GM18861 (cell line): ENCODE measurements around the gene TST.

Experiments used
- ATAC-seq: cut with Tn5 transposase; IDR thresholded peaks from one replicate; pipeline ENCODE4 v1.9.1; 2021; ENCODE audit not compliant: unreplicated experiment

The TST gene

GRCh38 chr22:37032535-37033460 lies 13.6 kb upstream of the TST start:
- ATAC-seq, result no peak

GRCh38 chr22:37032134-37032534 lies 12.9 kb upstream of the TST start:
- ATAC-seq, result no peak

- ATAC-seq, result no peak
Observed at GRCh38 chr22:37030560-37031281, 11.5 kb upstream of the TST start.

GRCh38 chr22:37028692-37029674 lies 9.7 kb upstream of the TST start:
- no peak for ATAC-seq

GRCh38 chr22:37027556-37027955 lies 8.3 kb upstream of the TST start:
- no peak for ATAC-seq

- ATAC-seq, result no peak
Observed at GRCh38 chr22:37026325-37026724, 7.1 kb upstream of the TST start.

GRCh38 chr22:37025500-37026070 lies 6.3 kb upstream of the TST start:
- ATAC-seq, result no peak

GRCh38 chr22:37024339-37025157 lies 5.3 kb upstream of the TST start:
- ATAC-seq, result no peak

GRCh38 chr22:37023743-37024338 lies 4.6 kb upstream of the TST start:
- ATAC-seq, result no peak

- no peak for ATAC-seq
Observed at GRCh38 chr22:37022483-37023337, 3.5 kb upstream of the TST start.

GRCh38 chr22:37021710-37022482 lies 2.6 kb upstream of the TST start:
- no peak for ATAC-seq

- no peak for ATAC-seq
Observed at GRCh38 chr22:37021041-37021440, 1.8 kb upstream of the TST start.

- no peak for ATAC-seq
Observed at GRCh38 chr22:37020192-37020479, 889 bp upstream of the TST start.

GRCh38 chr22:37018815-37019308 lies 385 bp downstream of the TST start:
- peak; percentile 28 for ATAC-seq

GRCh38 chr22:37018086-37018814 lies 997 bp downstream of the TST start:
- no peak for ATAC-seq

GRCh38 chr22:37017356-37017755 lies 1.9 kb downstream of the TST start:
- no peak for ATAC-seq
